Skin epidermis (tissue), 12 donors: ENCODE results near the gene VASP.

ENCODE experiments used
- H3K27ac ChIP-seq, 21 experiments: fragments of 200-600 bp; sonication (generic) in 11 of 21; one replicate each; pipeline ENCODE4 v1.5.0; 2020; ENCODE audit warnings: mild to moderate bottlenecking in 3 of 21, inconsistent platforms in 2 of 21, moderate library complexity in 2 of 21
- H3K4me3 ChIP-seq, 7 experiments: fragments of 200-600 bp; sonication (generic) in 2 of 7; one replicate each; pipeline ENCODE4 v1.5.0; 2020; ENCODE audit warnings: inconsistent platforms in 2 of 7, mild to moderate bottlenecking in 2 of 7, moderate library complexity in 1 of 7

The VASP gene

DNA sequence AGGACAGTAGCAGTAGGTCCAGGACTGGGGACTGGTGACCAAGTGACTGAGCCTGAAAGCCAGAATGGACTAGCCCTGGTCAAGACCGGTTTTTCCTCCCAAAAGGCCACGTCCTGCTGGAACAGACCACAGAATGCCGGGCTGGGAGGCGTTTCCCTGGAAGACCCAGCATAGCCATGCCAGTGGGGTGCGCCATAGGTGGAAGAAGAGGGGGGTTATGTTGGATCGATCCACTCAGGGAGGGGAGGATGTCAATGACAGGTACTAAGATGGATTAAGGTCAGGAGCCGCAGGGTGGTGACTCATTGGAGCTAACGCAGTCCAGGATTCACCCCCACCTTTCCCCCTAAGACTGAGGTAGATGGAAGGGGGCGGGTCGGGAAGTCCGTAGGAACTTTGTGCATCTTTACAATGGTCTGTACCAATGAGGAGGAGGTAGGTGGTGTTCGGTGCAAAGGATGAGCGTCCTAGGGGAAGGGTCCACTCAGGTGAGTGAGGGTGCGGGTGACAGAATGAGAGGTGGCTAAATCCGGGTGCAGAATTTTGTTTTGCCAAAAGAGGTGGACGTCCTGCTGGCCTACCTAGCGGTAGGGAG is 21.0 kb downstream of the VASP start:
- peak overlapping the region in 4 of 7 experiments; percentile 18 to 40 (median 31) for H3K4me3 ChIP-seq
- H3K27ac ChIP-seq: peak overlapping the region in 4 of 21 experiments; percentile 21 to 73 (median 54)

DNA sequence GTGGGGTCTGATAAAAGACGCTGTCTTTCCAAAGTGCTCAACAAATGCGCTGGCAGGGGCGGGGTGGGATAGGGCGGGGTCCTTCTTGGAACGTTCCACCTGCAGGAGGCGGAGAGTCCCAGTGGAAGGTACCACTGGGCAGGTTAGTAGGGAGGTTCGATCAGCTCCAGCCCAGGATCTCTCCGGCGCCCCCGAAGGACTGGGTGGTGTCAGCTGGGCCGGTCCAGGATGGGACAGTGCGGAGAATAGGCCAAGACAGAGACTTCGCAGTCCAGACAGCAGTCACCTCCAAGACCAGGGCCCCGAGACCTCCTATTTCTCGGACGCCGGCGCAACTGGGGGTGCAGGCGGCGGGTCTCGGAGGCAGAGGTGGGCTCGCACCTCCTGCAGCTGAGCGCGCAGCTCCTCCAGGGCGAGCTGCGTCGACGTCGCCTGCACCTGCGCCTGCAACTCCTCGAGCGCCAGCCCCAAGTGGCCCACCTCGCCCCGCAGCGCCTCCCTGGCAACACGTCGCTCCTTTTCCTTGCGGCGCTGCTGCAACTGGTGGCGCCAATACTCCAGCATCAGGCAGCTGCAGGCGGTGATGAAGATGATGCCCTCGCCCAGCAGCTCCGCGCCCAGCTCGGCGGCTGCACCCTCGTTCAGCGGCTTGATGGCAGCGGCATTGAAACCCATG is 21.6 kb downstream of the VASP start:
- Histone ChIP-seq H3K4me3 (peak overlapping the region in 5 of 7 experiments; percentile 18 to 40 (median 33)), H3K27ac (peak overlapping the region in 9 of 21 experiments; percentile 20 to 75 (median 65))

DNA sequence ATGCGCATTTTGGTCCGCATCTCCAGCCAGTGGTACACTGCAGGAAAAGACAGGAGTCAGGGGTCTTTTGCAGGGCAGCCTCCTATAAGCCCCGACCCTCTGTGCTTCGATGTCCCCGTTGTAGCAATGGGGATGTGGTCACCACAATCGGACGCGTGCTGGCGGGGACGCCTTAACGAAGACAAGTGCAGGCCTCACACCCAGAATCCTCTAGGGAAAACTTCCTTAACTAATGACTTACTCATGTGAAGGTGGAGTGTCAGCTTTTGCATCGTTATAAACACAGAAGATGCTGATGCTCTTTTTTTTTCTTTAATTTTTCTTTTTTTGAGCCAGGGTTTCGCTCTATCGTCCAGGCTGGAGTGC is 22.1 kb downstream of the VASP start:
- peak overlapping the region in 1 of 21 experiments; percentile 20 for H3K27ac ChIP-seq
- H3K4me3 ChIP-seq: peak overlapping the region in 5 of 7 experiments; percentile 18 to 40 (median 33)

DNA sequence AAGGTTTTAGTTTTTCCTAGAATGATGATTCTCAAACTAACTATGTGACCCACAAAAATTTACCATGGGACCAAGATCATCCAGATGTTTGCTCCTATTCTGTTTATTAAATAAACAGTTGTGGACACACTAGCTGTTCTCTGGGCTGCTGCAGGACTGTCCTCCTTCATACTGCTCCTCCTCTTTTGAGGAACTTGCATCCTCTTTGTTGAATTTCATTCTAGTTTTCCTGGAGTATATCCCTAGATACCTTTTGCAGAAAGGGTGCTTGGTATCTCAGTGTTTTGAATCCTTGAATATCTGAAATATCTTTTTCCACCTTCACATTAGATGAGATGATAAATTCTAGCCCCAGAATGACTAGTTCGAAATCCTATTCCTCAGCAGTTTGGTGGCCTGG is 24.1 kb downstream of the VASP start:
- H3K4me3 ChIP-seq: no peak overlapping the region
- H3K27ac ChIP-seq: no peak overlapping the region

- H3K27ac ChIP-seq: no peak overlapping the region
- no peak overlapping the region for H3K4me3 ChIP-seq
Observed at GRCh38 chr19:45539459-45539858, 32.2 kb downstream of the VASP start.

DNA sequence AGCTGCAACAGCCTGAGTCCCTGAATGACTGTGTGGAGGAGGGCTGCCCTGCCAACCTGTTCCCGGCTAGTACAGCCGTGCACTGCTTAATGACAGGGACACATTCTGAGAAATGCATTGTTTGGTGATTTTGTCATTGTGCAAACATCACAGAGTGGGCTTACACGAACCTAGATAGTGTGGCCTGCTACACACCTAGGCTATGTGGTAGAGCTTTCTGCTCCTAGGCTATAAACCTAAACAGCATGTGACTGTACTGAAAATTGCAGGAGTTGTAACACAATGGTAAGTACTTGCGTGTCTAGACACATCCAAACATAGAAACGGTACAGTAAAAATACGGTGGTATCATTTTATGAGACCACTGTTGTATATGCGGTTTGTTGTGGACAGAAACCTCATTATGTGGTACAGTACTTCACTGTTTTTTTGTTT is 35.0 kb downstream of the VASP start:
- Histone ChIP-seq H3K4me3 (no peak overlapping the region), H3K27ac (peak overlapping the region in 5 of 21 experiments; percentile 3 to 75 (median 54))

- H3K27ac ChIP-seq: peak overlapping the region in 4 of 21 experiments; percentile 35 to 81 (median 46)
Observed at GRCh38 chr19:45547211-45547770, 40.0 kb downstream of the VASP start.

DNA sequence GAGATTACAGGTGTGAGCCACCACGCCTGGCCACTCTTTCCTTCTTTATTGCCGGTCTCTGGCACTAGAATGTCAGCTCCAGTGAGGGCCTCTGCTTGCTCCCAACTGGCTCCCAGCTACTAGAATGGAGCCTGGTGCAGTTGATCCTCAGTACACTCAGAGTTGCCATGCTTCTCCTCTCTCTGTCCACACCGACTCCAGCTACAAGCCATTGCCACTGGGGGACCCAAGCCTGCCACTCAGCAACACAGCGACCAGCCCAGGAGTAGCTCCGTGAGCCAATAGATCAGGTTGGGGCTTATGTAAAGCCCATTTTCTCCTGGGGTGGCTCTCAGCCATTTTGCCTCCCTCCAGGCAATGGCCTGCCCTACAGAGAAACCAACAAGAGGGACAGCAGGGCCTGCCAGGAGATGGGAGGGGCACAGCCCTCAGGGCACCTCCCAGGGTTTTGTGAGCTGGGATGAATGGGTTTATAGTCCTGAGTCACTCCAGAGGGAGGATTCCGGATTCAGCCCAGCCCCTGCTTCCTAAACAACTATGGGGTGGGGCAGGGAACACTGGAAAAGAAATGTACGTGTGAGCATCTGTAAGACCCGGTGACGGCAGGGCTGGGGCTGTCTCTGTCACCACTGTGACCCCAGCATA is 40.8 kb downstream of the VASP start:
- Histone ChIP-seq H3K4me3 (no peak overlapping the region), H3K27ac (peak overlapping the region in 10 of 21 experiments; percentile 25 to 81 (median 37))

More at GRCh38 chr19:45547211-45547770, 40.0 kb downstream of the VASP start:
- no peak overlapping the region for H3K4me3 ChIP-seq

DNA sequence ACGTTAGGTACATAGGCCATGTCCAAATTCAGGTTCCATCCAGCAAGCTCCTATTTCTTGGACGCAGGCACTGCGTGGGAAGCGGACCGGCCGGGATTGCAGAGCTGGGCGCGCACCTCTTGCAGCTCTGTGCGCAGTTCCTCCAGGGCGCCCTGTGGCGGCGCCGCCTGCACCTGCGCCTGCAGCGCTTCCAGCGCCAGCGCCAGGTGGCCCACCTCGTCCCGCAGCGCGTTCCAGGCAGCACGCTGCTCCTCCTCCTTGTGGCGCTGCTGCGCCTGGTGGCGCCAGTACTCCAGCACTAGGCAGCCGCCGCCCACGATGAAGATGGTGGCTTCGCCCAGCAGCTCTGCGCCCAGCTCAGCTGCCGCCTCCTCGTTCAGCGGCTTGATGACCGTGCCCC is 46.2 kb downstream of the VASP start:
- peak overlapping the region in 1 of 21 experiments; percentile 16 for H3K27ac ChIP-seq
- H3K4me3 ChIP-seq: no peak overlapping the region

- Histone ChIP-seq H3K4me3 (no peak overlapping the region), H3K27ac (no peak overlapping the region)
Observed at GRCh38 chr19:45554481-45554880, 47.2 kb downstream of the VASP start.

DNA sequence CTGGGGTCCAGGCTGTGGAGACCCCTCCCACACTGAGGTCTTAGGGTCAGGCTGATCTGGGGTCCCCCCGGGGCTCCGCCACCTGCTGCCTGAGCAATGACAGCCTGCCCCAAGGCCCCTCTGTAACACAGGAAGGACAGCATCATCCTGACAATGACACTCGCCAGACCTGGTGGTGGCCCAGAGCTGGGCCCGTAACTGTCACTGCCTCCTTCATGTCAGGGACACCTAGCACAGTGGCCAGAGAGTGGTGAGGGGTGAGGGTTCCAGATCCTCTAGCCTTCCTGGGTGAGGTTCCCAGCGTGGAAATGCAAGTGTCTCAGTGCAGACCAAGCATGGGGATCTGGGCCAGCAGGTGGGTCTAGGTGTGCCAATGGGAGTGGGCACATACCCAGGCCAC is 49.6 kb downstream of the VASP start:
- Histone ChIP-seq H3K27ac (no peak overlapping the region), H3K4me3 (no peak overlapping the region)

GRCh38 chr19:45558399-45558878 is 51.2 kb downstream of the VASP start:
- no peak overlapping the region for H3K4me3 ChIP-seq
- H3K27ac ChIP-seq: no peak overlapping the region

- Histone ChIP-seq H3K27ac (no peak overlapping the region), H3K4me3 (no peak overlapping the region)
Observed at GRCh38 chr19:45560038-45560437, 52.8 kb downstream of the VASP start.

DNA sequence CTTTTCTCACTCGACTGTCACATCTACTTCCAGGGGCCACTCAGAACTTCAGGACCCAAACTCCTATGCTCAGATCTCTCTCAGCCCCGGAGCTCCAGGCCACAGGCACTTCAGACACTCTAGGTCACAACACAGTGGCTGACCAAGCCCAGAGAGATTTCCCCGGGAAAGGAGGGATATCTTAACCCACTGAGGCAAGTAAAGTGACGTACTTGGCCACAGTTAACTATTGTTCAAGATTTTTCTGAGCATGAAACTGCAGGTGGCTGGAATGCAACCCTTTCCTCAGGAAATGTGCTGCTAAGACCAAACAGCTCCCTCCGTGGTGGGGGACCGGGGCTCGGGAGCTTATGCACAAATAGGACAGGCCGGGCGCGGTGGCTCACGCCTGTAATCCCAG is 53.4 kb downstream of the VASP start:
- no peak overlapping the region for H3K27ac ChIP-seq
- H3K4me3 ChIP-seq: no peak overlapping the region

DNA sequence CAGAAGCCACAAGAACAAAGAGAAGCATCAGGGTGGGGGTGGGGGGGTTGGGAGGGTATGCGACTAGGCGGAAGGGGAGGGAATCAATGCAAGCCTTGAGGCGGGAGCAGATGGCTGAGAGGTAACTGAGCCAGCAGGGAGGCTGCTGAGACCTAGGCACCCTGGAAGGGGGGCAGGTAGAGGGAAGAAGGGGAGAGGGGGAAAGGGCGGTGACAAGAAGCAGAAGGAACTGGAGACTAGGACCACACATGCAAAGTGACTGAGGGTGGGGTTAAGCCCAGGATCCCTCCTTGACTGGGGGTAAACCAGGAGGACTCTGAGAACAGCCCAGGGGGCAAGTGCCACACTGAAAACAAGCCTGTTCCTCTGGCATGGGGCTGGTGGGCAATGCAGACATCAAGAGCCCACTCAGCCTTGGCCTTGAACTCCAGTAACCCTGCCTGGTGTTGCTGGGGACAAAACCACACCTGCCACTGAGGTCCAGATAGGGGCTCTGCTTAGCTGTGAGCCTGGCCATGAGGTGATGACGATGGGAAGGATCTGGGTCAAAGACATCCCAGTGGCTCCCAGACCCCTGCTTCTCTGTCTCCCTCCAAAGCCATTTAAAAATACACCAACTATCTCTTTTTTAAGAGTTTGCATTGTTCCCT is 57.0 kb downstream of the VASP start:
- Histone ChIP-seq H3K4me3 (no peak overlapping the region), H3K27ac (no peak overlapping the region)

DNA sequence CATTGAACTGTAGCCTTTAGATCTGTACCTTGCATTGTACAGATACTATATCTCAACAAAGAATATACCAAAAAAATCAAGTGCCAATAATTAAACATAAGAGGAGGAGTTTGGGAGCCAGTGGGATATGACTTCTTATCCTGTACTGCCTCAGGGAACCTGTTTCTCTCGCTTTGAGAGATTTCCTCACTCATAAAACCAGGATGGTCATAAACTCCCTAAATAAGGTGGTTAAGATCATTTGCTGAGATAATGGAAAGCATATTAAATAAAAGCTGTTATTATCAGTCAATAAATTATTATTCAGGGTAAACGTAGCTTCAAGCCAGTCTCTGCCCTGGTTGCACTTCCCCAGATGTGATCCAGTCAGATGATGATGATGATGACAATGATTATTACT is 60.3 kb downstream of the VASP start:
- Histone ChIP-seq H3K4me3 (no peak overlapping the region), H3K27ac (peak overlapping the region in 3 of 21 experiments; percentile 26 to 54 (median 43))

DNA sequence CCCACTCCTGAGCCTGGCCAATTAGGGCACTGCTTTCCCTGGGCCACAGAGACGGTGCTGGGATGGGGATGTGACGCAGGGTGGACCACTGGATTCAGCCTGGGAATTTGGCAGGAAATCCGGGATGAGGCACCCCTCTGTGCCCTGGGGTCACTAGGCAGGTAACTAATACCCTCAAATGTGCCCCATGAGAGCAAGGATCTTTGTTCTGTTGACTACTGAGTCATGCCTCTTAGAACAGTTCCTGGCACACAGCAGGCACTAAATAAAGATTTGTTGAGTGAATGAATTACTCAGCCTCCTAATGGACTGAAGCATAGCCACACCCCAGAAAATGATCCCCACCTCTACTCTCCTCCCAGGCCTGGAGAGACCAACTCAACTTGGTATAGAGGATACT is 61.5 kb downstream of the VASP start:
- peak overlapping the region in 10 of 21 experiments; percentile 4 to 54 (median 28) for H3K27ac ChIP-seq

DNA sequence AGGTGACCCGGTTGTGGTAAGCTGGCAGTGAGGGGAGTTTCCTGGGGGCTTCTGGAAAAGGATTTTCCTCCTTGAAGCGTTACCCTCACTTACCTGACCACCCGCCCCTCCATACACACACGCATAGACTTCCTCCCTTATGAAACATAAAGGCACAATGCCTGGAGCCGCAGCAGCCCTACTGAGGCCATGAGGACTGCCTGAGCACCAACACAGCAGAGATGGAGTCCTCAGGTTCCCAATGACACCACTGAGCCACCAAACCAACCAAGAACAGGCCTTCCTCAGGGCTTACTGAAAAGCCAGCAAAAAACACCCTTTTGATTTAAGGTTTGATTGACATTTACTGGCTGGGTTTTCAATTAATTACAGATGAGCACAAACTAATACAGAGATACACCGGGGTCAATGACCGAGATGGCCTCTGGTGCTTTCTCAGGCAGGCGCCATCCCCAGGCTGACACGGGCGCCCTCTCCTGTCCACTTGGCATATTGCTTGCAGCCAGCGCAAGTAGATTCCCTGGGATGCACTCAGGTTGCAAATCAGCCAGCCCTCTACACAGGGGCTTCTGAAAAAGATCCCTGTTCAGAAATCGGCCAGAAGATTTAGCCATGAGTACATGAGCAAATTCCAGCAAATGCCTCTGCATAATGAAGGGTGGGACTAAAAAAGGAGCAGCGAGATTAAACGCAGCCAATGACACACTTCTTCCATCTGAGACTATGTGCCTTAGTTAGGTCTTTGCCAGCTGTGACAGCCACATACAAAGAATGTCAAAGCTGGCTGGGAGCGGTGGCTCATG is 62.5 kb downstream of the VASP start:
- H3K4me3 ChIP-seq: no peak overlapping the region
- H3K27ac ChIP-seq: peak overlapping the region in 5 of 21 experiments; percentile 7 to 54 (median 17)

More for the DNA sequence above, 61.5 kb downstream of the VASP start:
- H3K4me3 ChIP-seq: no peak overlapping the region
